SH-SY5Y (cell line): ENCODE data around the gene CPNE5.

Experiments
- GATA2 ChIP-seq: IDR thresholded peaks from 2 replicates; pipeline ENCODE4 v1.6.1; 2011; ENCODE audit warnings: mild to moderate bottlenecking, low read depth, low read length
- GATA3 ChIP-seq: IDR thresholded peaks from 2 replicates; pipeline ENCODE4 v1.6.1; 2011; ENCODE audit warnings: low read depth, mild to moderate bottlenecking, low read length, moderate library complexity

The CPNE5 gene

DNA sequence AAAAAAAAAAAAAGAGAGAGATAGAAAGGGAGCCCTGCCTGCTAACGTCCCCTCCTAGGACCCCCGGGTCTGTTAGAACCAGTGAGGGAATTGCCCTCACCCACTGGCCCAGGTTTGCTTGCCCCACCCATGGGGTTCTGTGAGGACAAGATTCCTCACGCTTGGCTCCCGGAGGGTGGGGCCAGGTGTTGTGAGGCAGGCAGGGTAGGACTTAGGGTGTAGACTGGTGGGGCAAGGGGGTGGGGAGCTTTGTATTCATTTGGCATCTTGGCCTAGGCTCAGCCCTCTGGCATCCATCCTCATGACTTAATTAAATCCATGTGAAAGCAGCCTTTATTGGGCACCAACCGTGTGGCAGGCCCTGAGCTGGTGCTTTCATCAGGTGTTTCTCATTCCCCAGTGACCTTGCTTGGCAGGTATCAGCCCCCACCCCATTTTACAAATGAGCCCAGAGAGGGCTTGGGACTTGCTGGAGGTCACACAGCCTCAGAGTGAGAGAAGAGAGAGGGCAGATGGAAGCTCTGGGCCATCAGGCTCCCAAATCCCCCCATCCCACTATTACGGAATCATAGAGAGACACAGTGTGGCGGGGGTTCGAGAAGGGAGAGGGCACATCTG lies 122.7 kb downstream of the CPNE5 start:
- TF ChIP-seq GATA2: no peak
- no peak for TF ChIP-seq GATA3

GRCh38 chr6:36715469-36715868 lies 123.8 kb downstream of the CPNE5 start:
- TF ChIP-seq GATA3: no peak
- no peak for TF ChIP-seq GATA2

DNA sequence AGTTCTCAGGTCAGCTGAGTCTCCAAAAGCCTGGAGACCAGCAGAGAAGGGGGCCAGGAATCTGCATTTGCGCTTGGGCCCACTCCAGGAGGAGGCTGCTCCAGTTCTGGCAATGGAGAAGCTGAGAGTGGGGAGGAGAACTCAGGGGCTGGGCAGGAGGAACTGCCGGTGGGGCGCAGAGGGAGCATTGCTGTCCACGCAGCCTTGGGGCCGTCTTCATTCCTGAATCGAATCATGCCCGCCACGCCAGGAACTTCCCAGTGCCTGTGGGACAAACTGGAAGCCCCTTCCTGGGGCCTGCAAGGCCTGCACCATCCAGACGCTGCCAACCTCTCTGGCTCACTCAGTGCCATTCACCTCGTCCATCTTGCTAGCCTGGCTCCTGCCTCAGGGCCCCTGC lies 124.7 kb downstream of the CPNE5 start:
- TF ChIP-seq GATA3 (no peak), GATA2 (no peak)

DNA sequence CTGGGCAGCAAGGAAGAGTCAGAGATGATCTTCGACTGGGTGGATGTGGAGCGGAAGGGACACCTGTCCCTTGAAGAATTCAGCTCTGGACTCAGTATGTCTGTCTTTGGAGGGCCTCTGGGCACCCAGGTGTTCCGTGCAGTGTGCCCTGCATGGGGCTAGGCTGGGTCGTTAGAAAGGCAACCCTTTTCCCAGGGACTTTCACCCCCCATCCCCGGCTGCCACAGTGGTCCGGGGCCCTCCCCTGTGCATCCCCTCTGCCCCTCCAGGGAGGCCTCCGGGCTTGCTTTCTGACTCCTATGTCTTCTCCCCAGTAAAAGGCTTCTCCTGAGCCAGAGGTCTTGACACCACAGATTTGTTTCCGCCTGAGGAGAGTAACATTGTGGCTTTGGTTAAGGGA lies 125.4 kb downstream of the CPNE5 start:
- TF ChIP-seq GATA3: no peak
- no peak for TF ChIP-seq GATA2

GRCh38 chr6:36712816-36713215 lies 126.4 kb downstream of the CPNE5 start:
- TF ChIP-seq GATA2 (no peak), GATA3 (no peak)

- no peak for TF ChIP-seq GATA2
- TF ChIP-seq GATA3: no peak
Measured at GRCh38 chr6:36706339-36706738, 132.9 kb downstream of the CPNE5 start.

- TF ChIP-seq GATA3 (no peak), GATA2 (no peak)
Measured at GRCh38 chr6:36703982-36704381, 135.3 kb downstream of the CPNE5 start.

- TF ChIP-seq GATA2 (no peak), GATA3 (no peak)
Measured at GRCh38 chr6:36703081-36703606, 136.1 kb downstream of the CPNE5 start.

- TF ChIP-seq GATA3 (no peak), GATA2 (no peak)
Measured at GRCh38 chr6:36702656-36703055, 136.6 kb downstream of the CPNE5 start.

- no peak for TF ChIP-seq GATA3
- no peak for TF ChIP-seq GATA2
Measured at GRCh38 chr6:36701401-36701991, 137.7 kb downstream of the CPNE5 start.

DNA sequence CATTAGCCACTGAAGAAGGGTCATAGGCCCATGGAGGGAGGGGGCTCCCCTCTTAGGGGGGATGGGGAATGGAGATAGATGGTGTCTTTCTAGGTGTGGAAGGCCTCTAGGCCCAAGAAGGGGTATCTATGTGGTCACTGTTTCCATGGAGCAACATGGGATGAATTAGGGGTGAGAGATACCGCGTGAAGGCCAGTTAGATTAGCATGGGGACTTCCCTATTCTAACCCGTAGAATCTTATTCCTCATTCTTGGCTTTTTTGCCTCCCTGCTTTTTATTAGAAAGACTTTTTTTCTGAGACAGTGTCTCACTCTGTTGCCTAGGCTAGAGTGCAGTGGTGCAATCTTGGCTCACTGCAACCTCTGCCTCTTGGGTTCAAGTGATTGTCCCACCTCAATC lies 138.4 kb downstream of the CPNE5 start:
- TF ChIP-seq GATA3 (no peak), GATA2 (no peak)

DNA sequence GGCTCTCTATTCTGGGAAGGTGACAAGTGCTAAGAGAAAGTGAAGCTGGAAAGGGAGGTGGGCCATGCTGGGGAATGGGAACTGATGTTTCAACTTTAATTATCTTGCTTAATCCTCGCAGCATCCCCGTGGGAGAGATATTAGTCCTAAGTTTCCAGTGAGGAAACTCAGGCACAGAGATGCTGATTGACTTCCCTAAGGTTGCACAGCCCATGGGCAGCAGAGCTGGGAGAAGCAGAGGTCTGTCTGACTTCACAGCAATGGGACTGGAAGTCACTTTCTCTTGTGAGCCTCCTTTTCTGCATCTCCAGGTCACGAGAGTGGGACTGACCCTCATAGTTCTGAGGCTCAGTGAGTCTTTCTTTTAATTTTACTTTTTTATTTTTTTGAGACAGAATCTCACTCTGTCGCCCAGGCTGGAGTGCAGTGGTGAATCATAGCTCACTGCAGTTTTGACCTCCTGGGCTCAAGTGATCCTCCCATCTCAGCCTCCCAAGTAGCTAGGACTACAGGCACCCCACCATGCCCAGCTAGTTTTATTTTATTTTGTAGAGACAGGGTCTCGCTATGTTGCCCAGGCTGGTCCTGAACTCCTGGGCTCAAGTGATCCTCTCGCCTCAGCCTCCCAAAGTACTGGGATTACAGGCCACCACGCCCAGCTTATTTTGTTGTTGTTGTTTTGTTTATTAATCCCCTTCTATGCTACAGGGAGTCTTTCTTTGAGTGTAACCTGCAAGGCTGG lies 139.0 kb downstream of the CPNE5 start:
- TF ChIP-seq GATA2 (no peak), GATA3 (no peak)

GRCh38 chr6:36699348-36699747 lies 139.9 kb downstream of the CPNE5 start:
- TF ChIP-seq GATA2: no peak
- no peak for TF ChIP-seq GATA3

- TF ChIP-seq GATA2: no peak
- TF ChIP-seq GATA3: no peak
Measured at GRCh38 chr6:36698871-36699271, 140.4 kb downstream of the CPNE5 start.

- TF ChIP-seq GATA3: no peak
- no peak for TF ChIP-seq GATA2
Measured at GRCh38 chr6:36698196-36698595, 141.0 kb downstream of the CPNE5 start.
